Liver (tissue), 3 donors: Measurements from ENCODE around the gene NUAK1.

ENCODE experiments used
- JUND ChIP-seq, 2 donors: IDR thresholded peaks; 2 replicates each; pipeline ENCODE4 v1.6.1; 2016; ENCODE audit warnings: antibody characterized with exemption in 2 of 2
- TAF1 ChIP-seq: conservative IDR thresholded peaks from 2 replicates; pipeline ENCODE4 v1.6.1; 2016; ENCODE audit warnings: antibody characterized with exemption, mild to moderate bottlenecking
- YY1 ChIP-seq: IDR thresholded peaks from 2 replicates; pipeline ENCODE4 v1.6.1; 2016; ENCODE audit warnings: antibody characterized with exemption, mild to moderate bottlenecking
- TF ChIP-seq, protein P1 (sequence below): fragments of 150-350 bp; IDR thresholded peaks from 2 replicates; pipeline ENCODE4 v1.5.1; 2017; ENCODE audit warnings: improper control_type of control experiment, low read depth, low read length; ENCODE audit not compliant: missing input control
- TF ChIP-seq, protein P2 (sequence below): IDR thresholded peaks from 2 replicates; pipeline ENCODE4 v1.6.1; 2016; ENCODE audit warnings: antibody characterized with exemption
- donor health status: healthy.
- donor health status: healthy.

DNA sequence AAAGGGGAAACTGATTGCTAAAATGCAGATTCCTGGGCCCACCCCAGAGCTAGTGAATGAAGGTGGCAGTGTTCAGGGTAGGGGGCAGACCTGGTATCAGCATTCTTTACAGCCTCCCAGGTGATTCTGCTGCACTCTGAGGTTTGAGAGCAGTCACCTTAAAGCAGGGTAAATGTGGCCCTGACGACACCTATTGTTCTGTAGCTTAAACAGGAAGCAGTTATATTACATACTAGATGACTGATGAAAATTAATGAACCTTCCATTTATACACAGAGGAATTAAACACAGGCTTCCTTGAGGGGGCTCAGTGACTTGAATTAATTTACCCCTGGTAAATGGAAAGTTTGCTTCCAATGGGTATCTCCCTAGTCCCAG, 25.3 kb downstream of the NUAK1 start:
- TF ChIP-seq, protein P1, sequence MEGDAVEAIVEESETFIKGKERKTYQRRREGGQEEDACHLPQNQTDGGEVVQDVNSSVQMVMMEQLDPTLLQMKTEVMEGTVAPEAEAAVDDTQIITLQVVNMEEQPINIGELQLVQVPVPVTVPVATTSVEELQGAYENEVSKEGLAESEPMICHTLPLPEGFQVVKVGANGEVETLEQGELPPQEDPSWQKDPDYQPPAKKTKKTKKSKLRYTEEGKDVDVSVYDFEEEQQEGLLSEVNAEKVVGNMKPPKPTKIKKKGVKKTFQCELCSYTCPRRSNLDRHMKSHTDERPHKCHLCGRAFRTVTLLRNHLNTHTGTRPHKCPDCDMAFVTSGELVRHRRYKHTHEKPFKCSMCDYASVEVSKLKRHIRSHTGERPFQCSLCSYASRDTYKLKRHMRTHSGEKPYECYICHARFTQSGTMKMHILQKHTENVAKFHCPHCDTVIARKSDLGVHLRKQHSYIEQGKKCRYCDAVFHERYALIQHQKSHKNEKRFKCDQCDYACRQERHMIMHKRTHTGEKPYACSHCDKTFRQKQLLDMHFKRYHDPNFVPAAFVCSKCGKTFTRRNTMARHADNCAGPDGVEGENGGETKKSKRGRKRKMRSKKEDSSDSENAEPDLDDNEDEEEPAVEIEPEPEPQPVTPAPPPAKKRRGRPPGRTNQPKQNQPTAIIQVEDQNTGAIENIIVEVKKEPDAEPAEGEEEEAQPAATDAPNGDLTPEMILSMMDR = no peak
- TF ChIP-seq JUND (IDR thresholded peaks at IDR 0.05) (no peak), YY1 (no peak), TAF1 (no peak)
- TF ChIP-seq, protein P2, sequence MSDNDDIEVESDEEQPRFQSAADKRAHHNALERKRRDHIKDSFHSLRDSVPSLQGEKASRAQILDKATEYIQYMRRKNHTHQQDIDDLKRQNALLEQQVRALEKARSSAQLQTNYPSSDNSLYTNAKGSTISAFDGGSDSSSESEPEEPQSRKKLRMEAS = no peak
